GM23338 (cell line): ENCODE measurements around the gene WNT7A. TPM values are rescaled to one million over a fixed set of nuclear protein-coding genes. Genes with fewer than 3 reads are reported as not detected.

Source experiments
- ATAC-seq: fragments of 200-7000 bp; cut with Tn5 transposase; 3 replicates; pipeline ENCODE4 v1.9.1; 2020
- DNase-seq: peaks from one replicate; pipeline ENCODE4 v3.0.0-alpha.2; 2015; ENCODE audit warnings: low spot score
- H2AFZ ChIP-seq: fragments of 200-600 bp; sonication (generic); 2 replicates; pipeline ENCODE4 v1.8.0; 2016; ENCODE audit warnings: antibody characterized with exemption, mild to moderate bottlenecking, moderate library complexity
- H3F3A ChIP-seq: fragments of 200-600 bp; sonication (generic); replicated peaks from 2 replicates; pipeline ENCODE4 v1.8.0; 2017; ENCODE audit warnings: antibody characterized with exemption, mixed run types, low read depth
- H3K27ac ChIP-seq: fragments of 200-600 bp; sonication (generic); 2 replicates; pipeline ENCODE4 v1.6.1; 2016; ENCODE audit warnings: low read depth
- H3K27me3 ChIP-seq: fragments of 200-600 bp; sonication (generic); 2 replicates; pipeline ENCODE4 v1.8.0; 2016; ENCODE audit warnings: mild to moderate bottlenecking, mixed run types, moderate library complexity; ENCODE audit not compliant: insufficient read depth
- H3K36me3 ChIP-seq: fragments of 200-600 bp; sonication (generic); 2 replicates; pipeline ENCODE4 v1.8.0; 2016; ENCODE audit warnings: mild to moderate bottlenecking; ENCODE audit not compliant: insufficient read depth
- H3K4me1 ChIP-seq: fragments of 200-600 bp; sonication (generic); 2 replicates; pipeline ENCODE4 v1.8.0; 2016; ENCODE audit warnings: mild to moderate bottlenecking, moderate library complexity; ENCODE audit not compliant: insufficient read depth
- H3K4me2 ChIP-seq: fragments of 200-600 bp; sonication (generic); 2 replicates; pipeline ENCODE4 v1.7.1; 2017; ENCODE audit warnings: mixed run types
- H3K4me3 ChIP-seq: fragments of 200-600 bp; sonication (generic); 2 replicates; pipeline ENCODE4 v1.6.1; 2016; ENCODE audit warnings: mixed run types
- H3K79me2 ChIP-seq: fragments of 200-600 bp; sonication (generic); replicated peaks from 2 replicates; pipeline ENCODE4 v1.8.0; 2017; ENCODE audit warnings: mild to moderate bottlenecking; ENCODE audit not compliant: insufficient read depth
- H3K9me2 ChIP-seq: fragments of 200-600 bp; sonication (generic); 2 replicates; pipeline ENCODE4 v1.8.0; 2017; ENCODE audit not compliant: insufficient read depth
- H4K20me1 ChIP-seq: fragments of 200-600 bp; sonication (generic); replicated peaks from 2 replicates; pipeline ENCODE4 v1.8.0; 2017; ENCODE audit warnings: mild to moderate bottlenecking; ENCODE audit not compliant: insufficient read depth
- H3K27ac Mint-ChIP-seq: 2 replicates; pipeline ENCODE4 v1.8.0; 2020; ENCODE audit warnings: inconsistent platforms, mild to moderate bottlenecking, moderate library complexity, mixed read lengths
- H3K27me3 Mint-ChIP-seq: 3 replicates; pipeline ENCODE4 v1.8.0; 2022; ENCODE audit warnings: low read depth, mild to moderate bottlenecking, moderate library complexity, mixed read lengths, inconsistent platforms; ENCODE audit not compliant: insufficient read depth, poor library complexity
- H3K36me3 Mint-ChIP-seq: 3 replicates; pipeline ENCODE4 v1.8.0; 2021; ENCODE audit warnings: low read depth, mild to moderate bottlenecking, inconsistent platforms, moderate library complexity, mixed read lengths
- H3K4me1 Mint-ChIP-seq: 3 replicates; pipeline ENCODE4 v1.8.0; 2020; ENCODE audit warnings: mild to moderate bottlenecking, inconsistent platforms, mixed read lengths
- H3K4me3 Mint-ChIP-seq: 3 replicates; pipeline ENCODE4 v1.8.0; 2021; ENCODE audit warnings: moderate library complexity, mild to moderate bottlenecking, inconsistent platforms, mixed read lengths
- H3K9me3 Mint-ChIP-seq: 3 replicates; pipeline ENCODE4 v1.8.0; 2020; ENCODE audit warnings: moderate library complexity, mild to moderate bottlenecking, inconsistent platforms, mixed read lengths
- CREB1 ChIP-seq: fragments of 250-450 bp; sonication (Bioruptor Pico); IDR thresholded peaks from 2 replicates; pipeline ENCODE4 v1.5.0; 2020; ENCODE audit warnings: low read depth, mild to moderate bottlenecking, moderate library complexity
- CTCF ChIP-seq, 2 experiments: fragments of 200-600 bp in 1 of 2; sonication (generic) in 1 of 2; conservative IDR thresholded peaks; 2 replicates each; pipeline versions ENCODE4 v1.5.1 to v1.6.1; 2016 to 2017; ENCODE audit warnings: antibody characterized with exemption in 2 of 2, low read depth in 2 of 2, mild to moderate bottlenecking in 2 of 2, moderate library complexity in 1 of 2
- EZH2 ChIP-seq: fragments of 200-600 bp; sonication (generic); IDR thresholded peaks from one replicate; pipeline ENCODE4 v1.8.0; 2017; ENCODE audit warnings: antibody characterized with exemption, mild to moderate bottlenecking, low read depth; ENCODE audit not compliant: unreplicated experiment
- EZH2phosphoT487 ChIP-seq: fragments of 200-600 bp; sonication (generic); IDR thresholded peaks from one replicate; pipeline ENCODE4 v1.8.1; 2018; ENCODE audit warnings: antibody characterized with exemption; ENCODE audit not compliant: unreplicated experiment
- JUNB ChIP-seq: IDR thresholded peaks from one replicate; pipeline ENCODE4 v1.6.1; 2016; ENCODE audit warnings: antibody characterized with exemption; ENCODE audit not compliant: unreplicated experiment
- NANOG ChIP-seq: IDR thresholded peaks from 2 replicates; pipeline ENCODE4 v1.6.1; 2016; ENCODE audit warnings: antibody characterized with exemption, borderline replicate concordance
- POLR2AphosphoS5 ChIP-seq: IDR thresholded peaks from 2 replicates; pipeline ENCODE4 v1.6.1; 2016; ENCODE audit warnings: antibody characterized with exemption, low read depth
- REST ChIP-seq: IDR thresholded peaks from one replicate; pipeline ENCODE4 v1.6.1; 2018; ENCODE audit warnings: antibody characterized with exemption; ENCODE audit not compliant: unreplicated experiment
- STAT1 ChIP-seq: IDR thresholded peaks from one replicate; pipeline ENCODE4 v1.6.1; 2016; ENCODE audit warnings: antibody characterized with exemption; ENCODE audit not compliant: unreplicated experiment
- ZNF114 ChIP-seq: fragments of 250-450 bp; sonication (Bioruptor Pico); IDR thresholded peaks from 2 replicates; pipeline ENCODE4 v1.5.0; 2020; ENCODE audit warnings: mild to moderate bottlenecking, moderate library complexity
- ZNF331 ChIP-seq: fragments of 250-450 bp; sonication (Bioruptor Pico); IDR thresholded peaks from 2 replicates; pipeline ENCODE4 v1.5.0; 2020; ENCODE audit warnings: low read depth, mild to moderate bottlenecking, moderate library complexity
- polyA plus RNA-seq: library from polyadenylated mRNA; unstranded; fragments of >200 nt; fragmentation: Nextera tagmentation; extraction: Ambion mirVana; gene quantifications from 2 replicates; pipeline ENCODE4 v1.2.1, GENCODE V29; 2016
- total RNA-seq: library from RNA; depleted of rRNA; stranded (reverse); fragments of >200 nt; shearing (Covaris generic); gene quantifications from 2 replicates; pipeline ENCODE4 v1.2.3, GENCODE V29; 2014
- TF ChIP-seq, protein P1 (sequence below): IDR thresholded peaks from 2 replicates; pipeline ENCODE4 v1.6.1; 2016; ENCODE audit warnings: antibody characterized with exemption
- TF ChIP-seq, protein P2 (sequence below): fragments of 250-450 bp; sonication (Bioruptor Pico); IDR thresholded peaks from 2 replicates; pipeline ENCODE4 v1.5.0; 2020; ENCODE audit warnings: mild to moderate bottlenecking, moderate library complexity

WNT7A gene
- total and polyA plus RNA-seq, 2 experiments from 2014 or later, result not detected

DNA sequence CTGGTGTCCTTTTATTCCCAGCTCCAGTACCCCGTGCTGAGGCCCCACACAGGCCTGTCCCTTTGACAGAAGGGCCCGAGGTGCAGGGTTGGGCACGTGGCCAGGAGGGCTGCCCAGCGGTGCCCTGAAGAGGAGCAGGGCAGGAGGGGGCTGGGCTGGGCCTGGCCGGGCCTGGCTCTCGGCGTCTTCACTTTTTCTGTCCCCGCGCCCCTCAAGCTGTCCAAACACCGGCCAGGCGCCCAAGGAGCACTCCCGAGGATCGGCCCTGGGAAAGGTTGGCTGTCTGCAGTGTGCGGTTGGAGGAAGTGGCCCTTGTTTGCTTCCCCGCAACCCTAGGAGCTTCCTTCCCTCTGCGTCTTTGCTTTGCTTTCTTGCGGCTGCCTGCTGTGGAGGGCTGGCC is 84.1 kb downstream of the WNT7A start:
- Histone ChIP-seq H2AFZ (no peak overlapping the region), H3K79me2 (no peaks in the 10 kb centered on the region), H3K4me3 (no peak overlapping the region), H3K36me3 (no peaks in the 10 kb centered on the region), H3K27ac (no peak overlapping the region), H3K27me3 (no peaks in the 10 kb centered on the region), H3K4me1 (0 out of 2 replicates have a peak, but pooled peaks cover 4% of the 10 kb centered on the region), H3F3A (no peaks in the 10 kb centered on the region), H4K20me1 (no peaks in the 10 kb centered on the region), H3K9me2 (no peaks in the 10 kb centered on the region), H3K4me2 (no peak overlapping the region)
- TF ChIP-seq JUNB (no peak), STAT1 (no peak), CTCF (conservative IDR thresholded peaks at IDR 0.05; ENCODE audit: low read depth in 2 of 2) (no peak), POLR2AphosphoS5 (no peak), CREB1 (CRISPR knock-in tag) (no peak), ZNF114 (CRISPR knock-in tag) (no peak), ZNF331 (CRISPR knock-in tag) (no peak), NANOG (no peak), REST (no peak), EZH2 (no peak), EZH2phosphoT487 (no peak)
- TF ChIP-seq, protein P1, sequence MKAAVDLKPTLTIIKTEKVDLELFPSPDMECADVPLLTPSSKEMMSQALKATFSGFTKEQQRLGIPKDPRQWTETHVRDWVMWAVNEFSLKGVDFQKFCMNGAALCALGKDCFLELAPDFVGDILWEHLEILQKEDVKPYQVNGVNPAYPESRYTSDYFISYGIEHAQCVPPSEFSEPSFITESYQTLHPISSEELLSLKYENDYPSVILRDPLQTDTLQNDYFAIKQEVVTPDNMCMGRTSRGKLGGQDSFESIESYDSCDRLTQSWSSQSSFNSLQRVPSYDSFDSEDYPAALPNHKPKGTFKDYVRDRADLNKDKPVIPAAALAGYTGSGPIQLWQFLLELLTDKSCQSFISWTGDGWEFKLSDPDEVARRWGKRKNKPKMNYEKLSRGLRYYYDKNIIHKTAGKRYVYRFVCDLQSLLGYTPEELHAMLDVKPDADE, result no peak
- TF ChIP-seq, protein P2, sequence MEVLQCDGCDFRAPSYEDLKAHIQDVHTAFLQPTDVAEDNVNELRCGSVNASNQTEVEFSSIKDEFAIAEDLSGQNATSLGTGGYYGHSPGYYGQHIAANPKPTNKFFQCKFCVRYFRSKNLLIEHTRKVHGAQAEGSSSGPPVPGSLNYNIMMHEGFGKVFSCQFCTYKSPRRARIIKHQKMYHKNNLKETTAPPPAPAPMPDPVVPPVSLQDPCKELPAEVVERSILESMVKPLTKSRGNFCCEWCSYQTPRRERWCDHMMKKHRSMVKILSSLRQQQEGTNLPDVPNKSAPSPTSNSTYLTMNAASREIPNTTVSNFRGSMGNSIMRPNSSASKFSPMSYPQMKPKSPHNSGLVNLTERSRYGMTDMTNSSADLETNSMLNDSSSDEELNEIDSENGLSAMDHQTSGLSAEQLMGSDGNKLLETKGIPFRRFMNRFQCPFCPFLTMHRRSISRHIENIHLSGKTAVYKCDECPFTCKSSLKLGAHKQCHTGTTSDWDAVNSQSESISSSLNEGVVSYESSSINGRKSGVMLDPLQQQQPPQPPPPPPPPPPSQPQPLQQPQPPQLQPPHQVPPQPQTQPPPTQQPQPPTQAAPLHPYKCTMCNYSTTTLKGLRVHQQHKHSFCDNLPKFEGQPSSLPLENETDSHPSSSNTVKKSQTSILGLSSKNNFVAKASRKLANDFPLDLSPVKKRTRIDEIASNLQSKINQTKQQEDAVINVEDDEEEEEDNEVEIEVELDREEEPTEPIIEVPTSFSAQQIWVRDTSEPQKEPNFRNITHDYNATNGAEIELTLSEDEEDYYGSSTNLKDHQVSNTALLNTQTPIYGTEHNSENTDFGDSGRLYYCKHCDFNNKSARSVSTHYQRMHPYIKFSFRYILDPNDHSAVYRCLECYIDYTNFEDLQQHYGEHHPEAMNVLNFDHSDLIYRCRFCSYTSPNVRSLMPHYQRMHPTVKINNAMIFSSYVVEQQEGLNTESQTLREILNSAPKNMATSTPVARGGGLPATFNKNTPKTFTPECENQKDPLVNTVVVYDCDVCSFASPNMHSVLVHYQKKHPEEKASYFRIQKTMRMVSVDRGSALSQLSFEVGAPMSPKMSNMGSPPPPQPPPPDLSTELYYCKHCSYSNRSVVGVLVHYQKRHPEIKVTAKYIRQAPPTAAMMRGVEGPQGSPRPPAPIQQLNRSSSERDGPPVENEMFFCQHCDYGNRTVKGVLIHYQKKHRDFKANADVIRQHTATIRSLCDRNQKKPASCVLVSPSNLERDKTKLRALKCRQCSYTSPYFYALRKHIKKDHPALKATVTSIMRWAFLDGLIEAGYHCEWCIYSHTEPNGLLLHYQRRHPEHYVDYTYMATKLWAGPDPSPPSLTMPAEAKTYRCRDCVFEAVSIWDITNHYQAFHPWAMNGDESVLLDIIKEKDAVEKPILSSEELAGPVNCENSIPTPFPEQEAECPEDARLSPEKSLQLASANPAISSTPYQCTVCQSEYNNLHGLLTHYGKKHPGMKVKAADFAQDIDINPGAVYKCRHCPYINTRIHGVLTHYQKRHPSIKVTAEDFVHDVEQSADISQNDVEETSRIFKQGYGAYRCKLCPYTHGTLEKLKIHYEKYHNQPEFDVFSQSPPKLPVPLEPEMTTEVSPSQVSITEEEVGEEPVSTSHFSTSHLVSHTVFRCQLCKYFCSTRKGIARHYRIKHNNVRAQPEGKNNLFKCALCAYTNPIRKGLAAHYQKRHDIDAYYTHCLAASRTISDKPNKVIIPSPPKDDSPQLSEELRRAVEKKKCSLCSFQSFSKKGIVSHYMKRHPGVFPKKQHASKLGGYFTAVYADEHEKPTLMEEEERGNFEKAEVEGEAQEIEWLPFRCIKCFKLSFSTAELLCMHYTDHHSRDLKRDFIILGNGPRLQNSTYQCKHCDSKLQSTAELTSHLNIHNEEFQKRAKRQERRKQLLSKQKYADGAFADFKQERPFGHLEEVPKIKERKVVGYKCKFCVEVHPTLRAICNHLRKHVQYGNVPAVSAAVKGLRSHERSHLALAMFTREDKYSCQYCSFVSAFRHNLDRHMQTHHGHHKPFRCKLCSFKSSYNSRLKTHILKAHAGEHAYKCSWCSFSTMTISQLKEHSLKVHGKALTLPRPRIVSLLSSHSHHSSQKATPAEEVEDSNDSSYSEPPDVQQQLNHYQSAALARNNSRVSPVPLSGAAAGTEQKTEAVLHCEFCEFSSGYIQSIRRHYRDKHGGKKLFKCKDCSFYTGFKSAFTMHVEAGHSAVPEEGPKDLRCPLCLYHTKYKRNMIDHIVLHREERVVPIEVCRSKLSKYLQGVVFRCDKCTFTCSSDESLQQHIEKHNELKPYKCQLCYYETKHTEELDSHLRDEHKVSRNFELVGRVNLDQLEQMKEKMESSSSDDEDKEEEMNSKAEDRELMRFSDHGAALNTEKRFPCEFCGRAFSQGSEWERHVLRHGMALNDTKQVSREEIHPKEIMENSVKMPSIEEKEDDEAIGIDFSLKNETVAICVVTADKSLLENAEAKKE (CRISPR knock-in tag), result no peak
- Mint-ChIP-seq H3K9me3 (no peaks in the 10 kb centered on the region), H3K27me3 (peaks cover 16% of the 10 kb centered on the region), H3K36me3 (no peaks in the 10 kb centered on the region), H3K4me3 (no peak overlapping the region), H3K4me1 (peaks cover 27% of the 10 kb centered on the region), H3K27ac (no peak overlapping the region)
- DNase-seq (peak; percentile 14), ATAC-seq (no peak)
